ENCODE data around the gene PDE6H. TPM values are rescaled to one million over a fixed set of nuclear protein-coding genes. Genes with fewer than 3 reads are reported as not detected.

PDE6H gene
- total RNA-seq, 1 experiment from 2014 or later: not detected

GRCh38 chr12:14968478-14968877 is 4.4 kb upstream of the PDE6H start:
- no peak overlapping the region for H3K4me3 ChIP-seq (ENCODE audit: low read depth in 2 of 2, low read length in 2 of 2)
- in situ Hi-C loops (cut with HindIII; ENCODE audit: low pct_unique_long_range_greater_than_20kb, low sequenced_read_pairs): no loop called here
- H3K9me3 ChIP-seq (ENCODE audit: control insufficient read depth, insufficient read depth, low read depth, low read length): no peaks in the 10 kb centered on the region
- CTCF ChIA-PET: no interaction called here
- H3K36me3 ChIP-seq (ENCODE audit: control insufficient read depth, insufficient read depth, low read length): no peaks in the 10 kb centered on the region
- POLR2A ChIA-PET: no interaction called here
- no peaks in the 10 kb centered on the region for H3K4me1 ChIP-seq (ENCODE audit: control insufficient read depth, insufficient read depth, low read length)
- no peak for DNase-seq (ENCODE audit: low read depth, low spot score)
- no peak overlapping the region for H3K27ac ChIP-seq (ENCODE audit: low read length)
- ATAC-seq: no peak
- no peaks in the 10 kb centered on the region for H3K27me3 ChIP-seq (ENCODE audit: control insufficient read depth, insufficient read depth, low read length)
- intact Hi-C loops (cut with micrococcal nuclease; ENCODE audit: unreplicated experiment): no loop called here
- BruUV-seq (replicated peaks): no TSS peak
- TF ChIP-seq REST (IDR thresholded peaks at IDR 0.05; ENCODE audit: insufficient read depth in 1 of 2, low read depth in 2 of 2, low read length in 1 of 2) (no peak), POLR2AphosphoS5 (IDR thresholded peaks at IDR 0.05; ENCODE audit: low read depth, low read length) (no peak)

GRCh38 chr12:14970473-14970872 is 2.4 kb upstream of the PDE6H start:
- Histone ChIP-seq H3K36me3 (ENCODE audit: control insufficient read depth, insufficient read depth, low read length) (no peaks in the 10 kb centered on the region), H3K4me1 (ENCODE audit: control insufficient read depth, insufficient read depth, low read length) (no peaks in the 10 kb centered on the region), H3K4me3 (ENCODE audit: low read depth in 2 of 2, low read length in 2 of 2) (no peak overlapping the region), H3K27ac (ENCODE audit: low read length) (no peak overlapping the region), H3K27me3 (ENCODE audit: control insufficient read depth, insufficient read depth, low read length) (no peaks in the 10 kb centered on the region), H3K9me3 (ENCODE audit: control insufficient read depth, insufficient read depth, low read depth, low read length) (no peaks in the 10 kb centered on the region)
- no peak for DNase-seq (ENCODE audit: low read depth, low spot score)
- CTCF ChIA-PET: no interaction called here
- in situ Hi-C loops (cut with HindIII; ENCODE audit: low pct_unique_long_range_greater_than_20kb, low sequenced_read_pairs): no loop called here
- TF ChIP-seq TCF7L2 (IDR thresholded peaks at IDR 0.05; ENCODE audit: low read depth, low read length) (no peak), REST (IDR thresholded peaks at IDR 0.05; ENCODE audit: insufficient read depth in 1 of 2, low read depth in 2 of 2, low read length in 1 of 2) (no peak), SIN3A (IDR thresholded peaks at IDR 0.05; ENCODE audit: borderline replicate concordance, insufficient read depth, low read depth, low read length) (no peak), POLR2AphosphoS5 (IDR thresholded peaks at IDR 0.05; ENCODE audit: low read depth, low read length) (no peak)
- ATAC-seq: no peak
- no TSS peak for BruUV-seq (replicated peaks)
- POLR2A ChIA-PET: no interaction called here
- intact Hi-C loops (cut with micrococcal nuclease; ENCODE audit: unreplicated experiment): no loop called here

- H3K27me3 ChIP-seq (ENCODE audit: control insufficient read depth, insufficient read depth, low read length): no peaks in the 10 kb centered on the region
- POLR2A ChIA-PET: no interaction called here
- H3K36me3 ChIP-seq (ENCODE audit: control insufficient read depth, insufficient read depth, low read length): no peaks in the 10 kb centered on the region
- H3K9me3 ChIP-seq (ENCODE audit: control insufficient read depth, insufficient read depth, low read depth, low read length): no peaks in the 10 kb centered on the region
- in situ Hi-C loops (cut with HindIII; ENCODE audit: low pct_unique_long_range_greater_than_20kb, low sequenced_read_pairs): no loop called here
- intact Hi-C loops (cut with micrococcal nuclease; ENCODE audit: unreplicated experiment): no loop called here
- no TSS peak for BruUV-seq (replicated peaks)
- TF ChIP-seq POLR2AphosphoS5 (IDR thresholded peaks at IDR 0.05; ENCODE audit: low read depth, low read length) (no peak), CTCF (IDR thresholded peaks at IDR 0.05) (no peak), REST (IDR thresholded peaks at IDR 0.05; ENCODE audit: insufficient read depth in 1 of 2, low read depth in 2 of 2, low read length in 1 of 2) (no peak), SIN3A (IDR thresholded peaks at IDR 0.05; ENCODE audit: borderline replicate concordance, insufficient read depth, low read depth, low read length) (no peak), TCF7L2 (IDR thresholded peaks at IDR 0.05; ENCODE audit: low read depth, low read length) (no peak)
- ATAC-seq (no peak), DNase-seq (ENCODE audit: low read depth, low spot score) (no peak)
- no peak overlapping the region for H3K27ac ChIP-seq (ENCODE audit: low read length)
- H3K4me1 ChIP-seq (ENCODE audit: control insufficient read depth, insufficient read depth, low read length): no peaks in the 10 kb centered on the region
- H3K4me3 ChIP-seq (ENCODE audit: low read depth in 2 of 2, low read length in 2 of 2): no peak overlapping the region
- CTCF ChIA-PET: no interaction called here
These were observed 1.8 kb downstream of the PDE6H start for GRCh38 chr12:14974633-14975032.
